RCC 7860 (cell line): Measurements from ENCODE around the gene PPEF1.

Experiments used
- DNase-seq: peaks from one replicate; pipeline ENCODE4 v3.0.0-alpha.2; 2015; ENCODE audit warnings: low spot score
- FAIRE-seq: peaks from 2 replicates; lab custom pipeline; 2012; peaks lifted over from hg19 to GRCh38; lab: Jason Lieb, UNC

The PPEF1 gene

DNA sequence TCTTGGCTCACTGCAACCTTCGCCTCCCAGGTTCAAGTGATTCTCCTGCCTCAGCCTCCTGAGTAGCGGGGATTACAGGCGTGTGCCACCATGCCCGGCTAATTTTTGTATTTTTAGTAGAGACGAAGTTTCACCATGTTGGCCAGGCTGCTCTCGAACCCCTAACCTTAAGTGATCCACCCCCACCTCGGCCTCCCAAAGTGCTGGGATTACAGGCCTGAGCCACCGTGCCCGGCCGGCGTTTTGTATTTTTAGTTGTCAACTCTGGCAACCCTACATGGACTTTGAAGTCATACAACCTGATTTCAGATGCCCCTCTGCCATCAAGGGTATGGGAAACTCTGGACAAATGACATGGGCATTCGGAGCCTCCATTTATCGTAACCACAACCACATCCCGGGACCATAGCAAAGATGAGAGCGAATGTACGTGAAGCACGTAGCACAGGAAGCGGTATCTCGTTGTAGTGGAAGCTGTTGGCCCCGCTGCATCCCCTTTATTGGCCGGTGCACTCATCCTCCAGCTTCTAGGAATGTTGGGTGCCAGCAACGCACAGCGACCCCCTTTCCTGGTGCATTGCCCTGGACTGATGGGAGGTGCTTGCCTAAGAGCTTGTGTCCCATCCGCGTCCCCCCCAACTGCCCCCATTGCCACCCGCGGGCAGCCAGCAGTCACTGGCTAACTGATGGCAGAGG is 167.3 kb downstream of the PPEF1 start:
- FAIRE-seq (no peak), DNase-seq (no peak)

DNA sequence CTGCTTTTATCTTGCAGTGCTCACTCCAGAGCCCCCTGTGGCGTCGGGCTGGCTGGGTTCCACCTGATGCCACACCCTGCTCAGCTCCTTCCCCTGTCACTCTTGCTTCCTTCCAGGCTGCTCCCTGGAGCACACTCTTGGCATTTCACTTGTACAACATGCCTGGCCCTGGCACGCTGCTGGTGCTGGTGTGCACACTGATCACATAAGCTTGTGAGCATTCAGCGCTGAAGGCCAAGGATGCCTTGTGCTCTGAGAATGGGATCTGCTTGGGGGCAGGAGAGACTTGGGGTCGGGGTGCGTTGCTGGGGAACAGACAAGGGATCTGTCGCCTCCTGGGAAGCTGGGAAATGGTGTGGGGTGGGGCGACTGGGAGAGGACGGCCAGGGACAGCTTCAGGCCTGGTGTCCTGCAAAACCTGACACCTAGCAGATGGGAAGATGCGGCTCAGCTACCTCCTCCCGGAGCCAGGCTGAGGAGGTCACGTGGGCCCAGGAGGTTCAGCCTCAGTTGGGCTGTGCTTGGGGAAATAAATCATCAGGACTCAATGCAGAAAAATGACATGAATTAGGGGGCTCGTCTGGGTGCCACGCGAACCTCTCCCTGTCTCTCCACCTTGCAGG is 167.9 kb downstream of the PPEF1 start:
- DNase-seq (no peak), FAIRE-seq (no peak)

DNA sequence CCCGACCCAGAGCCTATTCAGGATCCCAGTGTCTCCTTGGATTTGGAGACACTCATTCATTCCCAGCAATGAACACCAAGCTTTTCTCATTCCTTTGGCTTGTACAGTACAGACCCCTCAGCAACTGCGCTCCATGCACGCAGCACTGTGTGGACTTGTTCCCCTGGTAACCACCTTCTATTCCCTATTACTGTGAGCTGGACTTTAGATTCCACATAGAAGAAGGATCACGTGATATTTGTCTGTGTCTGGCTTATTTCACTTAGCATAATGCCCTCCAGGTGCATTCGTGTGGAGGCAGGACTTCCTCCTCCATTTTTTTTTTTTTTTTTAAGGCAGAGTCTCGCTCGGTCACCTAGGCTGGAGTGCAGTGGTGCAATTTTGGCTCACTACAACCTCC is 170.0 kb downstream of the PPEF1 start:
- FAIRE-seq = no peak

More for the DNA sequence above, 170.0 kb downstream of the PPEF1 start:
- no peak for DNase-seq
